Esophagus muscularis mucosa (tissue), 3 donors: ENCODE results near the gene PTPRU.

Source experiments
- CTCF ChIP-seq, 3 experiments: fragments of 200-600 bp in 2 of 3; fragments of 450-650 bp in 1 of 3; sonication (generic) in 2 of 3; IDR thresholded peaks; one replicate each; pipeline ENCODE4 v1.5.1; 2017 to 2019; ENCODE audit warnings: antibody characterized with exemption in 3 of 3, mild to moderate bottlenecking in 2 of 3, moderate library complexity in 1 of 3
- EP300 ChIP-seq: sonication (generic); formaldehyde crosslinking; IDR thresholded peaks from one replicate; pipeline ENCODE4 v1.6.1; 2017; ENCODE audit warnings: antibody characterized with exemption

- TF ChIP-seq CTCF (IDR thresholded peaks at IDR 0.05) (no peak), EP300 (no peak)
Measured at GRCh38 chr1:29196863-29197589, 39.3 kb upstream of the PTPRU start.
